ENCODE data around the gene JAG2. TPM values are rescaled to one million over a fixed set of nuclear protein-coding genes. Genes with fewer than 3 reads are reported as not detected.

Gene JAG2
- total and polyA plus RNA-seq, 2 donors from 2014 or later, result 6.3 to 26.1 TPM

GRCh38 chr14:105201925-105202513 lies 33.4 kb upstream of the JAG2 start:
- intact Hi-C loops (cut with DNase I), result loop anchor here (5.0 kb wide), 1 partner anchor 150 kb away; no protein-coding TSS in a partner anchor
- Histone ChIP-seq H3K4me3 (ENCODE audit: low read length in 3 of 3) (no peak overlapping the region), H3K4me1 (ENCODE audit: control insufficient read depth in 2 of 3, insufficient read depth in 2 of 3, low read depth in 1 of 3, low read length in 3 of 3) (peaks cover 0 to 39% (median 6%) of the 10 kb centered on the region in 3 donors), H3K9ac (ENCODE audit: low read length in 3 of 3) (no peak overlapping the region), H3K27ac (ENCODE audit: low read depth in 2 of 2, low read length in 2 of 2) (no peak overlapping the region), H3K9me3 (ENCODE audit: control insufficient read depth in 2 of 3, insufficient read depth in 1 of 3, low read length in 3 of 3) (no peaks in the 10 kb centered on the region), H3K36me3 (ENCODE audit: control insufficient read depth in 2 of 3, insufficient read depth in 3 of 3, low read length in 3 of 3) (no peaks in the 10 kb centered on the region), H3K27me3 (ENCODE audit: control insufficient read depth, insufficient read depth, low read length) (no peaks in the 10 kb centered on the region)
- no peak for FAIRE-seq
- TF ChIP-seq CTCF (IDR thresholded peaks at IDR 0.05; ENCODE audit: borderline replicate concordance, extremely low read depth, insufficient read depth), result no peak
- no peak for DNase-seq

- FAIRE-seq, result no peak
- H3K36me3 ChIP-seq (ENCODE audit: control insufficient read depth in 2 of 3, insufficient read depth in 3 of 3, low read length in 3 of 3), result no peaks in the 10 kb centered on the region
- peak in 1 of 5 donors; percentile 58 for DNase-seq
- H3K27ac ChIP-seq (ENCODE audit: low read depth in 2 of 2, low read length in 2 of 2), result no peak overlapping the region
- H3K4me3 ChIP-seq (ENCODE audit: low read length in 3 of 3), result no peak overlapping the region
- H3K4me1 ChIP-seq (ENCODE audit: control insufficient read depth in 2 of 3, insufficient read depth in 2 of 3, low read depth in 1 of 3, low read length in 3 of 3), result peaks cover 0 to 37% (median 6%) of the 10 kb centered on the region in 3 donors
- no peak overlapping the region for H3K9ac ChIP-seq (ENCODE audit: low read length in 3 of 3)
- no peaks in the 10 kb centered on the region for H3K27me3 ChIP-seq (ENCODE audit: control insufficient read depth, insufficient read depth, low read length)
- no peak for TF ChIP-seq CTCF (IDR thresholded peaks at IDR 0.05; ENCODE audit: borderline replicate concordance, extremely low read depth, insufficient read depth)
- H3K9me3 ChIP-seq (ENCODE audit: control insufficient read depth in 2 of 3, insufficient read depth in 1 of 3, low read length in 3 of 3), result no peaks in the 10 kb centered on the region
- intact Hi-C loops (cut with DNase I), result loop anchor here (5.0 kb wide), 1 partner anchor 151 kb away; no protein-coding TSS in a partner anchor
Observed at GRCh38 chr14:105201156-105201924, 32.8 kb upstream of the JAG2 start.

GRCh38 chr14:105200641-105201040 lies 32.1 kb upstream of the JAG2 start:
- intact Hi-C loops (cut with DNase I), result loop anchor here (5.0 kb wide), 1 partner anchor 152 kb away; no protein-coding TSS in a partner anchor
- H3K4me3 ChIP-seq (ENCODE audit: low read length in 3 of 3), result no peak overlapping the region
- H3K9me3 ChIP-seq (ENCODE audit: control insufficient read depth in 2 of 3, insufficient read depth in 1 of 3, low read length in 3 of 3), result no peaks in the 10 kb centered on the region
- no peak for DNase-seq
- H3K27ac ChIP-seq (ENCODE audit: low read depth in 2 of 2, low read length in 2 of 2), result no peak overlapping the region
- H3K27me3 ChIP-seq (ENCODE audit: control insufficient read depth, insufficient read depth, low read length), result no peaks in the 10 kb centered on the region
- H3K9ac ChIP-seq (ENCODE audit: low read length in 3 of 3), result no peak overlapping the region
- TF ChIP-seq CTCF (IDR thresholded peaks at IDR 0.05; ENCODE audit: borderline replicate concordance, extremely low read depth, insufficient read depth), result no peak
- no peaks in the 10 kb centered on the region for H3K36me3 ChIP-seq (ENCODE audit: control insufficient read depth in 2 of 3, insufficient read depth in 3 of 3, low read length in 3 of 3)
- peaks cover 0 to 35% (median 2%) of the 10 kb centered on the region in 3 donors for H3K4me1 ChIP-seq (ENCODE audit: control insufficient read depth in 2 of 3, insufficient read depth in 2 of 3, low read depth in 1 of 3, low read length in 3 of 3)
- FAIRE-seq, result no peak

Data from kidney (tissue), 14 donors.